K562 (cell line): ENCODE results near the gene RHD. TPM values are rescaled to one million over a fixed set of nuclear protein-coding genes. Genes with fewer than 3 reads are reported as not detected.

ENCODE experiments used
- CCAR2 ChIP-seq: fragments of 200-400 bp; formaldehyde crosslinking; IDR thresholded peaks from 2 replicates; pipeline ENCODE4 v1.6.1; 2017; ENCODE audit warnings: mild to moderate bottlenecking, low read depth, low read length
- GABPB1 ChIP-seq: sonication (generic); formaldehyde crosslinking; IDR thresholded peaks from 2 replicates; pipeline ENCODE4 v1.8.0; 2022; ENCODE audit warnings: mild to moderate bottlenecking, missing genetic modification reagents
- NONO ChIP-seq, 2 experiments: fragments of 200-400 bp in 1 of 2; fragments of 450-650 bp in 1 of 2; formaldehyde crosslinking in 1 of 2; IDR thresholded peaks; 2 replicates each; pipeline ENCODE4 v1.6.1; 2017; ENCODE audit warnings: low read depth in 2 of 2, mild to moderate bottlenecking in 2 of 2, moderate library complexity in 2 of 2, low read length in 1 of 2
- RAD21 ChIP-seq, 2 experiments: fragments of 250-450 bp in 1 of 2; fragments of 450-650 bp in 1 of 2; sonication (Bioruptor Pico) in 1 of 2; formaldehyde crosslinking in 1 of 2; IDR thresholded peaks in 1 of 2; conservative IDR thresholded peaks in 1 of 2; 2 replicates each; pipeline versions ENCODE4 v1.4.0 to v1.8.0; 2020 to 2022; ENCODE audit warnings: mild to moderate bottlenecking in 2 of 2, moderate library complexity in 1 of 2
- SMAD4 ChIP-seq: fragments of 250-450 bp; sonication (Bioruptor Pico); conservative IDR thresholded peaks from 2 replicates; pipeline ENCODE4 v1.8.0; 2021; ENCODE audit warnings: inconsistent platforms, mild to moderate bottlenecking, moderate library complexity
- ZBTB2 ChIP-seq: fragments of 450-650 bp; IDR thresholded peaks from 2 replicates; pipeline ENCODE4 v1.6.1; 2016; ENCODE audit warnings: antibody characterized with exemption
- polyA plus RNA-seq, 8 experiments: library from polyadenylated mRNA; depleted of rRNA in 4 of 8; stranded (reverse) in 5 of 8; unstranded in 3 of 8; fragments of >200 nt; fragmentation: Nextera tagmentation in 2 of 8; fragmentation: Illumina TruSeq in 1 of 8; extraction: Ambion mirVana in 2 of 8; extraction: Trizol in 1 of 8; gene quantifications; 2 replicates each; pipeline versions ENCODE4 v1.2.1 to v1.2.3, GENCODE V29; 2011 to 2014; ENCODE audit warnings: inconsistent platforms in 1 of 8, missing spikeins in 1 of 8
- total RNA-seq, 7 experiments: library from RNA; depleted of rRNA in 6 of 7; stranded (reverse); fragments of >200 nt in 6 of 7; fragmentation: Illumina TruSeq in 2 of 7; extraction: Trizol in 2 of 7; gene quantifications; 2 replicates each; pipeline versions ENCODE4 v1.2.1 to v1.2.3, GENCODE V29; 2011 to 2021; ENCODE audit warnings: low replicate concordance in 1 of 7
- TF ChIP-seq, protein P1 (sequence below), 3 experiments: fragments of 200-800 bp in 1 of 3; fragments of 250-450 bp in 1 of 3; fragments of 450-650 bp in 1 of 3; sonication (Bioruptor Pico) in 1 of 3; sonication (Bioruptor generic) in 1 of 3; formaldehyde crosslinking in 1 of 3; IDR thresholded peaks; 2 replicates each; pipeline versions ENCODE4 v1.6.1 to v1.8.0; 2016 to 2022; ENCODE audit warnings: mild to moderate bottlenecking in 2 of 3, missing genetic modification characterization in 2 of 3, missing compliant biosample characterization in 1 of 3, moderate library complexity in 1 of 3
- TF ChIP-seq, protein P2 (sequence below): fragments of 250-450 bp; sonication (Bioruptor Pico); IDR thresholded peaks from 2 replicates; pipeline ENCODE4 v1.8.0; 2021; ENCODE audit warnings: moderate library complexity, mild to moderate bottlenecking, inconsistent platforms
- TF ChIP-seq, protein P3 (sequence below), 2 experiments: fragments of 450-650 bp; IDR thresholded peaks; 2 replicates each; pipeline ENCODE4 v1.6.1; 2016; ENCODE audit warnings: mild to moderate bottlenecking in 2 of 2, borderline replicate concordance in 1 of 2, low read depth in 1 of 2, moderate library complexity in 1 of 2

The RHD gene
- total and polyA plus RNA-seq, 9 of the 15 experiments (the other 6 are each of a cell fraction or from before 2014, with no cell fraction given), result 8.8 to 32.4 (median 15.0) TPM

GRCh38 chr1:25247024-25247828 lies 25.1 kb upstream of the RHD start, which contains the start of gene RSRP1 (continued):
- TF ChIP-seq, protein P1, sequence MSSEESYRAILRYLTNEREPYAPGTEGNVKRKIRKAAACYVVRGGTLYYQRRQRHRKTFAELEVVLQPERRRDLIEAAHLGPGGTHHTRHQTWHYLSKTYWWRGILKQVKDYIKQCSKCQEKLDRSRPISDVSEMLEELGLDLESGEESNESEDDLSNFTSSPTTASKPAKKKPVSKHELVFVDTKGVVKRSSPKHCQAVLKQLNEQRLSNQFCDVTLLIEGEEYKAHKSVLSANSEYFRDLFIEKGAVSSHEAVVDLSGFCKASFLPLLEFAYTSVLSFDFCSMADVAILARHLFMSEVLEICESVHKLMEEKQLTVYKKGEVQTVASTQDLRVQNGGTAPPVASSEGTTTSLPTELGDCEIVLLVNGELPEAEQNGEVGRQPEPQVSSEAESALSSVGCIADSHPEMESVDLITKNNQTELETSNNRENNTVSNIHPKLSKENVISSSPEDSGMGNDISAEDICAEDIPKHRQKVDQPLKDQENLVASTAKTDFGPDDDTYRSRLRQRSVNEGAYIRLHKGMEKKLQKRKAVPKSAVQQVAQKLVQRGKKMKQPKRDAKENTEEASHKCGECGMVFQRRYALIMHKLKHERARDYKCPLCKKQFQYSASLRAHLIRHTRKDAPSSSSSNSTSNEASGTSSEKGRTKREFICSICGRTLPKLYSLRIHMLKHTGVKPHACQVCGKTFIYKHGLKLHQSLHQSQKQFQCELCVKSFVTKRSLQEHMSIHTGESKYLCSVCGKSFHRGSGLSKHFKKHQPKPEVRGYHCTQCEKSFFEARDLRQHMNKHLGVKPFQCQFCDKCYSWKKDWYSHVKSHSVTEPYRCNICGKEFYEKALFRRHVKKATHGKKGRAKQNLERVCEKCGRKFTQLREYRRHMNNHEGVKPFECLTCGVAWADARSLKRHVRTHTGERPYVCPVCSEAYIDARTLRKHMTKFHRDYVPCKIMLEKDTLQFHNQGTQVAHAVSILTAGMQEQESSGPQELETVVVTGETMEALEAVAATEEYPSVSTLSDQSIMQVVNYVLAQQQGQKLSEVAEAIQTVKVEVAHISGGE (CRISPR knock-in tag; IDR thresholded peaks at IDR 0.05), result peak in 2 of 3 experiments; percentile 53 to 87; a peak in 3 of 6 replicates
- peak; percentile 90 to 94 for TF ChIP-seq NONO (IDR thresholded peaks at IDR 0.05; ENCODE audit: low read depth in 2 of 2, low read length in 1 of 2)
- TF ChIP-seq SMAD4 (CRISPR knock-in tag), result peak; percentile 67
- TF ChIP-seq, protein P2, sequence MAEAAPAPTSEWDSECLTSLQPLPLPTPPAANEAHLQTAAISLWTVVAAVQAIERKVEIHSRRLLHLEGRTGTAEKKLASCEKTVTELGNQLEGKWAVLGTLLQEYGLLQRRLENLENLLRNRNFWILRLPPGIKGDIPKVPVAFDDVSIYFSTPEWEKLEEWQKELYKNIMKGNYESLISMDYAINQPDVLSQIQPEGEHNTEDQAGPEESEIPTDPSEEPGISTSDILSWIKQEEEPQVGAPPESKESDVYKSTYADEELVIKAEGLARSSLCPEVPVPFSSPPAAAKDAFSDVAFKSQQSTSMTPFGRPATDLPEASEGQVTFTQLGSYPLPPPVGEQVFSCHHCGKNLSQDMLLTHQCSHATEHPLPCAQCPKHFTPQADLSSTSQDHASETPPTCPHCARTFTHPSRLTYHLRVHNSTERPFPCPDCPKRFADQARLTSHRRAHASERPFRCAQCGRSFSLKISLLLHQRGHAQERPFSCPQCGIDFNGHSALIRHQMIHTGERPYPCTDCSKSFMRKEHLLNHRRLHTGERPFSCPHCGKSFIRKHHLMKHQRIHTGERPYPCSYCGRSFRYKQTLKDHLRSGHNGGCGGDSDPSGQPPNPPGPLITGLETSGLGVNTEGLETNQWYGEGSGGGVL, result no peak
- TF ChIP-seq GABPB1 (CRISPR knock-in tag), result peak; percentile 76
- TF ChIP-seq, protein P3, sequence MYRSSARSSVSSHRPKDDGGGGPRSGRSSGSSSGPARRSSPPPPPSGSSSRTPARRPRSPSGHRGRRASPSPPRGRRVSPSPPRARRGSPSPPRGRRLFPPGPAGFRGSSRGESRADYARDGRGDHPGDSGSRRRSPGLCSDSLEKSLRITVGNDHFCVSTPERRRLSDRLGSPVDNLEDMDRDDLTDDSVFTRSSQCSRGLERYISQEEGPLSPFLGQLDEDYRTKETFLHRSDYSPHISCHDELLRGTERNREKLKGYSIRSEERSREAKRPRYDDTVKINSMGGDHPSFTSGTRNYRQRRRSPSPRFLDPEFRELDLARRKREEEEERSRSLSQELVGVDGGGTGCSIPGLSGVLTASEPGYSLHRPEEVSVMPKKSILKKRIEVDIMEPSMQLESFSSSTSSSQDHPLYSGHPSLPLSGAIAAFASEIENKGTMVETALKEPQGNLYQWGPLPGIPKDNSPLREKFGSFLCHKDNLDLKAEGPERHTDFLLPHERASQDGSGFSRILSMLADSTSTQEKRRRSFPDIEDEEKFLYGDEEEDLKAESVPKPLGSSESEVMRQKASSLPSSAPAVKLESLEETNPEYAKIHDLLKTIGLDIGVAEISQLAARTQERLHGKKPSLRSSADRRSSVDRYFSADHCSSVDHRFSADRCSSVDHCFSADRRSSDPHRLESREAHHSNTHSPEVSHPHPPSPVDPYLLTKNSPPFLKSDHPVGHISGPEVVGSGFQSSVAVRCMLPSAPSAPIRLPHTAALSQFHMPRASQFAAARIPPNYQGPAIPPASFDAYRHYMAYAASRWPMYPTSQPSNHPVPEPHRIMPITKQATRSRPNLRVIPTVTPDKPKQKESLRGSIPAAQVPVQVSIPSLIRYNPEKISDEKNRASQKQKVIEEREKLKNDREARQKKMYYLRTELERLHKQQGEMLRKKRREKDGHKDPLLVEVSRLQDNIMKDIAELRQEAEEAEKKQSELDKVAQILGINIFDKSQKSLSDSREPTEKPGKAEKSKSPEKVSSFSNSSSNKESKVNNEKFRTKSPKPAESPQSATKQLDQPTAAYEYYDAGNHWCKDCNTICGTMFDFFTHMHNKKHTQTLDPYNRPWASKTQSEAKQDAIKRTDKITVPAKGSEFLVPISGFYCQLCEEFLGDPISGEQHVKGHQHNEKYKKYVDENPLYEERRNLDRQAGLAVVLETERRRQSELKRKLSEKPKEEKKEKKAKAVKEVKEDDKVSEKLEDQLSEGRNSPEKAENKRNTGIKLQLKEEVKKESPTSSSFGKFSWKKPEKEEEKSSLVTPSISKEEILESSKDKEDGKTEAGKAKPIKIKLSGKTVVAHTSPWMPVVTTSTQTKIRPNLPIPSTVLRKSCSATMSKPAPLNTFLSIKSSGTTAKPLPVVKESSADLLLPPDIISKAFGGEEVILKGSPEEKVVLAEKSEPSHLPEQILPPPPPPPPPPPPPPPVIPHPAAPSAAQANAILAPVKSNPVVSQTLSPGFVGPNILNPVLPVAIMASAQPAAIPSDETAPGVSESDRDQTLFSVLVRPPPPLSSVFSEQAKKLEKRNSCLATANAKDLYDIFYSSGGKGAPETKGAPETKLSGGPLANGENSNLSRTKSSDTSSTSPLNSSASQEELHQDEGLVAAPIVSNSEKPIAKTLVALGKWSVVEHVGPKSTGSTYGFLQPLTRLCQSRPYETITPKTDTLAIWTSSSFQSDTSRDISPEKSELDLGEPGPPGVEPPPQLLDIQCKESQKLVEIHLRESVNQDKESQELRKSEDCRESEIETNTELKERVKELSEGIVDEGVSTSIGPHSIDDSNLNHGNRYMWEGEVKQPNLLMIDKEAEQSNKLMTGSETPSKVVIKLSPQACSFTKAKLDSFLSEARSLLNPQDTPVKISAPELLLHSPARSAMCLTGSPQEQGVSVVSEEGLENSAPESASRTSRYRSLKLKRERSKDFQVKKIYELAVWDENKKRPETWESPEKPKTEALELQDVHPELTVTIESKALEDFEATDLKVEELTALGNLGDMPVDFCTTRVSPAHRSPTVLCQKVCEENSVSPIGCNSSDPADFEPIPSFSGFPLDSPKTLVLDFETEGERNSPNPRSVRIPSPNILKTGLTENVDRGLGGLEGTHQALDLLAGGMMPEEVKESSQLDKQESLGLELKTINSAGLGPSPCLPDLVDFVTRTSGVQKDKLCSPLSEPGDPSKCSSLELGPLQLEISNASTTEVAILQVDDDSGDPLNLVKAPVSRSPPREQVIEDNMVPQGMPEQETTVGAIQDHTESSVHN (IDR thresholded peaks at IDR 0.05; ENCODE audit: borderline replicate concordance in 1 of 2, low read depth in 1 of 2), result no peak
- TF ChIP-seq RAD21 (CRISPR knock-in tag; conservative IDR thresholded peaks at IDR 0.05 in 1 of 2, IDR thresholded peaks at IDR 0.05 in 1 of 2), result peak in 1 of 2 experiments; percentile 25; a peak in 2 of 4 replicates
- no peak for TF ChIP-seq CCAR2
- peak; percentile 100 for TF ChIP-seq ZBTB2
